GM12878 (cell line): ENCODE results near the gene TRANK1. TPM values are rescaled to one million over a fixed set of nuclear protein-coding genes. Genes with fewer than 3 reads are reported as not detected.

Experiments used
- CBX3 ChIP-seq: fragments of 200-600 bp; sonication (generic); IDR thresholded peaks from 2 replicates; pipeline ENCODE4 v1.6.1; 2016; ENCODE audit warnings: low read depth, borderline replicate concordance
- CHD2 ChIP-seq: IDR thresholded peaks from 2 replicates; pipeline ENCODE4 v1.6.1; 2011; ENCODE audit warnings: low read depth, low read length, improper control_type of control experiment, borderline replicate concordance
- KLF5 ChIP-seq: fragments of 450-650 bp; IDR thresholded peaks from 2 replicates; pipeline ENCODE4 v1.6.1; 2014; ENCODE audit warnings: mild to moderate bottlenecking; ENCODE audit not compliant: partially characterized antibody
- NR2C1 ChIP-seq: fragments of 450-650 bp; IDR thresholded peaks from 2 replicates; pipeline ENCODE4 v1.6.1; 2017; ENCODE audit warnings: antibody characterized with exemption, mild to moderate bottlenecking, moderate library complexity
- polyA plus RNA-seq, 11 experiments: library from polyadenylated mRNA; depleted of rRNA in 4 of 11; unstranded in 6 of 11; stranded (reverse) in 5 of 11; fragments of >200 nt; fragmentation: Nextera tagmentation in 4 of 11; fragmentation: Illumina TruSeq in 1 of 11; extraction: Ambion mirVana in 4 of 11; extraction: Trizol in 1 of 11; gene quantifications; 1 replicate in 1 of 11; 2 replicates in 10 of 11; pipeline versions ENCODE4 v1.2.1 to v1.2.3, GENCODE V29; 2011 to 2016; ENCODE audit warnings: inconsistent platforms in 2 of 11, missing spikeins in 2 of 11, low read depth in 1 of 11
- total RNA-seq, 4 experiments: library from RNA; depleted of rRNA in 3 of 4; stranded (reverse); fragments of >200 nt in 3 of 4; fragmentation: Illumina TruSeq in 1 of 4; extraction: Trizol in 1 of 4; gene quantifications; 2 replicates each; pipeline versions ENCODE4 v1.2.1 to v1.2.3, GENCODE V29; 2013 to 2021
- TF ChIP-seq, protein P1 (sequence below): IDR thresholded peaks from 2 replicates; pipeline ENCODE4 v1.6.1; 2012; ENCODE audit warnings: improper control_type of control experiment, low read depth, low read length; ENCODE audit not compliant: insufficient replicate concordance
- TF ChIP-seq, protein P2 (sequence below): fragments of 450-650 bp; formaldehyde crosslinking; IDR thresholded peaks from 2 replicates; pipeline ENCODE4 v1.4.0; 2020; ENCODE audit warnings: mild to moderate bottlenecking, moderate library complexity

TRANK1 gene
- total and polyA plus RNA-seq, 10 of the 15 experiments (the other 5 are each of a cell fraction or from before 2014, with no cell fraction given) = 0.46 to 8.8 (median 1.1) TPM

DNA sequence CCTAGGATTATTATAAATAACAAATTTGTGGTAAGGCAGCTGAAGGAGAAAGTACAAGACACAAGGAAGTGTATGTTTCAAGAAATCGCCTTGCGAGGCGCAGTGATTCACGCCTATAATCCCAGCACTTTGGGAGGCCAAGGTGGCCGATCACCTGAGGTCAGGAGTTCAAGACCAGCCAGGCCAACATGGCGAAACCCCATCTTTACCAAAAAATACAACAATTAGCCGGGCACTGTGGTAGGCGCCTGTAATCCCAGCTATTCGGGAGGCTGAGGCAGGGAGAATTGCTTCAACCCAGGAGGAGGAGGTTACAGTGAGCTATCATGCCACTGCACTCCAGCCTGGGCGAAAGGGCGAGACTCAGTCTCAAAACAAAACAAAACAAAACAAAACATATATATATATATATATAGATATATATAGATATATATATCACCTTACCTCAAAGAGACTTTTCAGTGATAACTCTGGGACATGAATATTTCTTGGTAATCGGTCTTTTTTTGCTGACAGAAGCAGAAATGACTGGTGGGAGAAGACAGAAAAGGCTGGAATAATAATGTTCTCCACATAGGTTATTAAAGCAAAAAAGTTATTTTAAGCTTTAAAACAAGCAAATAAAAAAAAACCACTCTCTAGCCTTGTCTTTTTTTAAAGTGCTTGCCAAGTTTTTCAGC is 52.3 kb downstream of the TRANK1 start (continued):
- TF ChIP-seq, protein P1, sequence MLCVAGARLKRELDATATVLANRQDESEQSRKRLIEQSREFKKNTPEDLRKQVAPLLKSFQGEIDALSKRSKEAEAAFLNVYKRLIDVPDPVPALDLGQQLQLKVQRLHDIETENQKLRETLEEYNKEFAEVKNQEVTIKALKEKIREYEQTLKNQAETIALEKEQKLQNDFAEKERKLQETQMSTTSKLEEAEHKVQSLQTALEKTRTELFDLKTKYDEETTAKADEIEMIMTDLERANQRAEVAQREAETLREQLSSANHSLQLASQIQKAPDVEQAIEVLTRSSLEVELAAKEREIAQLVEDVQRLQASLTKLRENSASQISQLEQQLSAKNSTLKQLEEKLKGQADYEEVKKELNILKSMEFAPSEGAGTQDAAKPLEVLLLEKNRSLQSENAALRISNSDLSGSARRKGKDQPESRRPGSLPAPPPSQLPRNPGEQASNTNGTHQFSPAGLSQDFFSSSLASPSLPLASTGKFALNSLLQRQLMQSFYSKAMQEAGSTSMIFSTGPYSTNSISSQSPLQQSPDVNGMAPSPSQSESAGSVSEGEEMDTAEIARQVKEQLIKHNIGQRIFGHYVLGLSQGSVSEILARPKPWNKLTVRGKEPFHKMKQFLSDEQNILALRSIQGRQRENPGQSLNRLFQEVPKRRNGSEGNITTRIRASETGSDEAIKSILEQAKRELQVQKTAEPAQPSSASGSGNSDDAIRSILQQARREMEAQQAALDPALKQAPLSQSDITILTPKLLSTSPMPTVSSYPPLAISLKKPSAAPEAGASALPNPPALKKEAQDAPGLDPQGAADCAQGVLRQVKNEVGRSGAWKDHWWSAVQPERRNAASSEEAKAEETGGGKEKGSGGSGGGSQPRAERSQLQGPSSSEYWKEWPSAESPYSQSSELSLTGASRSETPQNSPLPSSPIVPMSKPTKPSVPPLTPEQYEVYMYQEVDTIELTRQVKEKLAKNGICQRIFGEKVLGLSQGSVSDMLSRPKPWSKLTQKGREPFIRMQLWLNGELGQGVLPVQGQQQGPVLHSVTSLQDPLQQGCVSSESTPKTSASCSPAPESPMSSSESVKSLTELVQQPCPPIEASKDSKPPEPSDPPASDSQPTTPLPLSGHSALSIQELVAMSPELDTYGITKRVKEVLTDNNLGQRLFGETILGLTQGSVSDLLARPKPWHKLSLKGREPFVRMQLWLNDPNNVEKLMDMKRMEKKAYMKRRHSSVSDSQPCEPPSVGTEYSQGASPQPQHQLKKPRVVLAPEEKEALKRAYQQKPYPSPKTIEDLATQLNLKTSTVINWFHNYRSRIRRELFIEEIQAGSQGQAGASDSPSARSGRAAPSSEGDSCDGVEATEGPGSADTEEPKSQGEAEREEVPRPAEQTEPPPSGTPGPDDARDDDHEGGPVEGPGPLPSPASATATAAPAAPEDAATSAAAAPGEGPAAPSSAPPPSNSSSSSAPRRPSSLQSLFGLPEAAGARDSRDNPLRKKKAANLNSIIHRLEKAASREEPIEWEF = no peak
- TF ChIP-seq KLF5 (no peak), CBX3 (no peak), NR2C1 (no peak), CHD2 (no peak)
- TF ChIP-seq, protein P2, sequence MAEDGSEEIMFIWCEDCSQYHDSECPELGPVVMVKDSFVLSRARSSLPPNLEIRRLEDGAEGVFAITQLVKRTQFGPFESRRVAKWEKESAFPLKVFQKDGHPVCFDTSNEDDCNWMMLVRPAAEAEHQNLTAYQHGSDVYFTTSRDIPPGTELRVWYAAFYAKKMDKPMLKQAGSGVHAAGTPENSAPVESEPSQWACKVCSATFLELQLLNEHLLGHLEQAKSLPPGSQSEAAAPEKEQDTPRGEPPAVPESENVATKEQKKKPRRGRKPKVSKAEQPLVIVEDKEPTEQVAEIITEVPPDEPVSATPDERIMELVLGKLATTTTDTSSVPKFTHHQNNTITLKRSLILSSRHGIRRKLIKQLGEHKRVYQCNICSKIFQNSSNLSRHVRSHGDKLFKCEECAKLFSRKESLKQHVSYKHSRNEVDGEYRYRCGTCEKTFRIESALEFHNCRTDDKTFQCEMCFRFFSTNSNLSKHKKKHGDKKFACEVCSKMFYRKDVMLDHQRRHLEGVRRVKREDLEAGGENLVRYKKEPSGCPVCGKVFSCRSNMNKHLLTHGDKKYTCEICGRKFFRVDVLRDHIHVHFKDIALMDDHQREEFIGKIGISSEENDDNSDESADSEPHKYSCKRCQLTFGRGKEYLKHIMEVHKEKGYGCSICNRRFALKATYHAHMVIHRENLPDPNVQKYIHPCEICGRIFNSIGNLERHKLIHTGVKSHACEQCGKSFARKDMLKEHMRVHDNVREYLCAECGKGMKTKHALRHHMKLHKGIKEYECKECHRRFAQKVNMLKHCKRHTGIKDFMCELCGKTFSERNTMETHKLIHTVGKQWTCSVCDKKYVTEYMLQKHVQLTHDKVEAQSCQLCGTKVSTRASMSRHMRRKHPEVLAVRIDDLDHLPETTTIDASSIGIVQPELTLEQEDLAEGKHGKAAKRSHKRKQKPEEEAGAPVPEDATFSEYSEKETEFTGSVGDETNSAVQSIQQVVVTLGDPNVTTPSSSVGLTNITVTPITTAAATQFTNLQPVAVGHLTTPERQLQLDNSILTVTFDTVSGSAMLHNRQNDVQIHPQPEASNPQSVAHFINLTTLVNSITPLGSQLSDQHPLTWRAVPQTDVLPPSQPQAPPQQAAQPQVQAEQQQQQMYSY (CRISPR knock-in tag) = no peak
- TF ChIP-seq, all 136 proteins: peak for 0
